Measurements from ENCODE around the gene XPO6.

XPO6 gene

DNA sequence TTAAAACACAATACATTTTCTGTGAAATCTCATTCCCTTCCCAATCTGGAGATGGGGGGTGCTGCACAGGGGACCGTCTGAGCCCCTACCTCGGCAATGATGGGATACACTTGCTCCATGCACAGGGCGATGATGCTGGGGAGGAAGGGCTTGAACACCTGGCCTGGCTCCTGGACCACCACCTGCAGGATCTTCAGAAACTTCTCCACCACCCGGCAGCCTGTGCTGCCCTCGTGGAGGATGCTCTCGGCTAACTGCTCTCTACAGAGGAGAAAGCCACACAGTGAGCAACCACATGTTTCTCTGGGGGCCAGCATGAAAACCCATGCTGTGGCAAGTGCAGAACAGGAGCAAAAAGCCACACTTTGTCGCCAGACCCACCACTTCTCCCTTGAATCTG is 105.8 kb downstream of the XPO6 start:
- Histone ChIP-seq H3K36me3 (ENCODE audit: control insufficient read depth, low read depth, low read length) (peaks cover 93% of the 10 kb centered on the region), H3K27me3 (ENCODE audit: control insufficient read depth, insufficient read depth, low read length) (no peaks in the 10 kb centered on the region), H3K9ac (ENCODE audit: low read length) (no peak overlapping the region), H3K9me3 (ENCODE audit: control insufficient read depth, low read depth, low read length) (no peaks in the 10 kb centered on the region), H3K27ac (ENCODE audit: low read length) (no peak overlapping the region), H3K4me1 (ENCODE audit: control insufficient read depth, low read depth, low read length) (no peaks in the 10 kb centered on the region), H3K4me3 (ENCODE audit: low read length) (no peak overlapping the region)

DNA sequence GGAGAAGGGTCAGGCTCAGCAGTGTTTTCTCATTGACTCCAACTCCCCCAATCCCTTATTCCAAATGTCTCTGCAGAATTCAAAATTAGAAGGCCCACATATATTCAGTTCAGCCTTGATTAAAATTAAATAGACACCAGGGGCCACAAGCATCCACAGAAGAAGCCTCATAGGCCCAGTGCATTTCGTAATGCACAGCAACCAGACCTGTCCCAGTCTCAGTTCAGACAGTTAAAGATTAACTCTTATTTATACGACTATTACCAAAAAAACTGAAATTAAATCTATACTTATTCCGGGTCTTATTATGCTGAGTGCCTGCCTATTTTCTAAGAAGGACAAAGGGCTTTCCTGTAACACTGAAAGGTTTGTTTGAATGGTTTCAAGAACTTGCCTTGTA is 106.5 kb downstream of the XPO6 start:
- no peaks in the 10 kb centered on the region for H3K27me3 ChIP-seq (ENCODE audit: control insufficient read depth, insufficient read depth, low read length)
- no peaks in the 10 kb centered on the region for H3K4me1 ChIP-seq (ENCODE audit: control insufficient read depth, low read depth, low read length)
- no peaks in the 10 kb centered on the region for H3K9me3 ChIP-seq (ENCODE audit: control insufficient read depth, low read depth, low read length)
- H3K4me3 ChIP-seq (ENCODE audit: low read length): no peak overlapping the region
- H3K36me3 ChIP-seq (ENCODE audit: control insufficient read depth, low read depth, low read length): peaks cover 93% of the 10 kb centered on the region
- H3K27ac ChIP-seq (ENCODE audit: low read length): no peak overlapping the region
- H3K9ac ChIP-seq (ENCODE audit: low read length): no peak overlapping the region

DNA sequence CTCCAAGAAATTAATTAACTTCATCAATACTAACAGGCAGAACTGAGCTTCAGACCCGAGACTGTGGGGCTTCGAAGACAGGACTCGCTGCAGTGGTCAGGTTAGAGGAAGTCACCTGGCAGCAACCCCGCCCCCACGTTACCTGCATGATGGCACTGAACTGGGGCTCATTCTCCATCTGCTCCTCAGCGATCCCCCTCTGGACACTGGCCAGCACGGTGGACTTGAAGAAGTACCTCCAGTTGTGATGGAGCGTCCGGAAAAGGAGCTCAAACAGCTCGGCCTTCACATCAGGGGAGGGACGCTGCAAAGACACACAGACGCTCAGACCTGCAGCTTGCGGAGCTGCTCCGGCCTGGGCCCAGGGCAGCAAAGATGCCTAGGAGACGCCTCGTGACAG is 107.4 kb downstream of the XPO6 start:
- no peaks in the 10 kb centered on the region for H3K27me3 ChIP-seq (ENCODE audit: control insufficient read depth, insufficient read depth, low read length)
- H3K4me1 ChIP-seq (ENCODE audit: control insufficient read depth, low read depth, low read length): no peaks in the 10 kb centered on the region
- H3K9ac ChIP-seq (ENCODE audit: low read length): no peak overlapping the region
- no peak overlapping the region for H3K27ac ChIP-seq (ENCODE audit: low read length)
- no peak overlapping the region for H3K4me3 ChIP-seq (ENCODE audit: low read length)
- H3K9me3 ChIP-seq (ENCODE audit: control insufficient read depth, low read depth, low read length): no peaks in the 10 kb centered on the region
- H3K36me3 ChIP-seq (ENCODE audit: control insufficient read depth, low read depth, low read length): peaks cover 91% of the 10 kb centered on the region

GRCh38 chr16:28103516-28104170 is 108.1 kb downstream of the XPO6 start:
- H3K9me3 ChIP-seq (ENCODE audit: control insufficient read depth, low read depth, low read length): no peaks in the 10 kb centered on the region
- H3K27ac ChIP-seq (ENCODE audit: low read length): no peak overlapping the region
- H3K4me3 ChIP-seq (ENCODE audit: low read length): no peak overlapping the region
- no peaks in the 10 kb centered on the region for H3K27me3 ChIP-seq (ENCODE audit: control insufficient read depth, insufficient read depth, low read length)
- H3K9ac ChIP-seq (ENCODE audit: low read length): no peak overlapping the region
- no peaks in the 10 kb centered on the region for H3K4me1 ChIP-seq (ENCODE audit: control insufficient read depth, low read depth, low read length)
- peaks cover 92% of the 10 kb centered on the region for H3K36me3 ChIP-seq (ENCODE audit: control insufficient read depth, low read depth, low read length)

DNA sequence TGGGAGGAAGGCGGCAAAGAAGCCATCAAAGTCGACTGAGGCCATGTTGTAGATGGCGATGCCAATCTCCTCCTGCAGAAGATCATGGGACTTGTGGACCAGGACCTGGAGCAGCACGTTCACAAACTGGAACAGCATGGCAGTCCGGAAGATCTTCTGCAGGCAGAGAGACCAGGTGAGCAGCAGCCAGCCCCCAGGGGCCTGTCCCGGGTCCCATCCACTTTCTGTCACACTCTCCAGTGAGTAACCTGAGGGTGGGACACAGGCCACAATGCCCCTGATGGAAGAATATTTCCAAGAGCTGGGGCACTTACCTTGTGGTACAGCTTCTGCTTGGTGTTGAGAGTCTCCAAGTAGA is 110.3 kb downstream of the XPO6 start:
- H3K4me1 ChIP-seq (ENCODE audit: control insufficient read depth, low read depth, low read length): no peaks in the 10 kb centered on the region
- H3K36me3 ChIP-seq (ENCODE audit: control insufficient read depth, low read depth, low read length): peaks cover 80% of the 10 kb centered on the region
- H3K27ac ChIP-seq (ENCODE audit: low read length): no peak overlapping the region
- no peak overlapping the region for H3K9ac ChIP-seq (ENCODE audit: low read length)
- H3K27me3 ChIP-seq (ENCODE audit: control insufficient read depth, insufficient read depth, low read length): no peaks in the 10 kb centered on the region
- no peaks in the 10 kb centered on the region for H3K9me3 ChIP-seq (ENCODE audit: control insufficient read depth, low read depth, low read length)
- H3K4me3 ChIP-seq (ENCODE audit: low read length): no peak overlapping the region

GRCh38 chr16:28100810-28101532 is 110.8 kb downstream of the XPO6 start:
- Histone ChIP-seq H3K4me1 (ENCODE audit: control insufficient read depth, low read depth, low read length) (no peaks in the 10 kb centered on the region), H3K27me3 (ENCODE audit: control insufficient read depth, insufficient read depth, low read length) (no peaks in the 10 kb centered on the region), H3K36me3 (ENCODE audit: control insufficient read depth, low read depth, low read length) (peaks cover 75% of the 10 kb centered on the region)

GRCh38 chr16:28098959-28099945 is 112.5 kb downstream of the XPO6 start:
- no peaks in the 10 kb centered on the region for H3K27me3 ChIP-seq (ENCODE audit: control insufficient read depth, insufficient read depth, low read length)
- H3K9ac ChIP-seq (ENCODE audit: low read length): no peak overlapping the region
- no peak overlapping the region for H3K4me3 ChIP-seq (ENCODE audit: low read length)
- no peaks in the 10 kb centered on the region for H3K4me1 ChIP-seq (ENCODE audit: control insufficient read depth, low read depth, low read length)
- no peak overlapping the region for H3K27ac ChIP-seq (ENCODE audit: low read length)
- no peaks in the 10 kb centered on the region for H3K9me3 ChIP-seq (ENCODE audit: control insufficient read depth, low read depth, low read length)
- peaks cover 58% of the 10 kb centered on the region for H3K36me3 ChIP-seq (ENCODE audit: control insufficient read depth, low read depth, low read length)

More at GRCh38 chr16:28100810-28101532, 110.8 kb downstream of the XPO6 start:
- Histone ChIP-seq H3K9me3 (ENCODE audit: control insufficient read depth, low read depth, low read length) (no peaks in the 10 kb centered on the region), H3K27ac (ENCODE audit: low read length) (no peak overlapping the region), H3K4me3 (ENCODE audit: low read length) (no peak overlapping the region), H3K9ac (ENCODE audit: low read length) (no peak overlapping the region)

DNA sequence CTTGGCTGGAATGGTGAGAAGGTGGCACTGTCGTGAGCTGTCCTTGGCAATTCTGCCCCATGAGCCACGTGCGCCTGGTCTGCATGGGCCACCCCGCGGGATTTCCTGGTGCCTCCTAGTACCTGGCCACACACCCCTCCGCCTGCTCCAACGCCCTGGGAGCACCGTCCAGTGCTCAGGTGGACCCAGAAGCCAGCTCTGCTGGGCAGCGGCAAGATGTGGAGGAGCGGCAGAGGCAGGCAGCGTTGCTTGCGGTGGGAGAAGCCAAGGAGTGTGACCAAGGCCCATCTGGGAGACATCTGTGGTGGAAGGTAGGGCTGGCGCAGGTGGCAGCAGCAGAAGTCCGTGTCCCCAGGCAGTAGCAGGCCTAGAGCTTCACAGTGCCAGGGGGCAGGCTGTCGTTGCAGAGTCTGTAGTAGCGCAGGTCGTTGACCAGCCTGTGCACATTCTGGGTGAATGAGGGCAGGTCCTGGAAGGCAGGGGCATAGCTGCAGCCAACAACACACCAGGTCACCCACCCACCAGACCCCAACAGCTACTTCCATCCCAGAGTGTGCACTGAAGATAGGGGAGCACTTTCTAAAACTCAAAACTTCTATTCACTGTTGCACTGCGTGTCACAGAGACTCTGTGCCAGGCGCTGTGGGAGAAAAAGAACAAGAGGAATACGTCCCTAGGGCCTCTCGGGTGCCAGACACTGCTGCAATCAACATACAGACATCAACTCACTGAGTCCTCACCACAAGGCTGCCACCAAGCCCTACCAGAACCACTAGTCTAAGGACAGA is 113.4 kb downstream of the XPO6 start:
- no peaks in the 10 kb centered on the region for H3K9me3 ChIP-seq (ENCODE audit: control insufficient read depth, low read depth, low read length)
- H3K4me3 ChIP-seq (ENCODE audit: low read length): no peak overlapping the region
- no peaks in the 10 kb centered on the region for H3K4me1 ChIP-seq (ENCODE audit: control insufficient read depth, low read depth, low read length)
- H3K27ac ChIP-seq (ENCODE audit: low read length): no peak overlapping the region
- H3K36me3 ChIP-seq (ENCODE audit: control insufficient read depth, low read depth, low read length): peaks cover 49% of the 10 kb centered on the region
- no peaks in the 10 kb centered on the region for H3K27me3 ChIP-seq (ENCODE audit: control insufficient read depth, insufficient read depth, low read length)
- H3K9ac ChIP-seq (ENCODE audit: low read length): no peak overlapping the region

DNA sequence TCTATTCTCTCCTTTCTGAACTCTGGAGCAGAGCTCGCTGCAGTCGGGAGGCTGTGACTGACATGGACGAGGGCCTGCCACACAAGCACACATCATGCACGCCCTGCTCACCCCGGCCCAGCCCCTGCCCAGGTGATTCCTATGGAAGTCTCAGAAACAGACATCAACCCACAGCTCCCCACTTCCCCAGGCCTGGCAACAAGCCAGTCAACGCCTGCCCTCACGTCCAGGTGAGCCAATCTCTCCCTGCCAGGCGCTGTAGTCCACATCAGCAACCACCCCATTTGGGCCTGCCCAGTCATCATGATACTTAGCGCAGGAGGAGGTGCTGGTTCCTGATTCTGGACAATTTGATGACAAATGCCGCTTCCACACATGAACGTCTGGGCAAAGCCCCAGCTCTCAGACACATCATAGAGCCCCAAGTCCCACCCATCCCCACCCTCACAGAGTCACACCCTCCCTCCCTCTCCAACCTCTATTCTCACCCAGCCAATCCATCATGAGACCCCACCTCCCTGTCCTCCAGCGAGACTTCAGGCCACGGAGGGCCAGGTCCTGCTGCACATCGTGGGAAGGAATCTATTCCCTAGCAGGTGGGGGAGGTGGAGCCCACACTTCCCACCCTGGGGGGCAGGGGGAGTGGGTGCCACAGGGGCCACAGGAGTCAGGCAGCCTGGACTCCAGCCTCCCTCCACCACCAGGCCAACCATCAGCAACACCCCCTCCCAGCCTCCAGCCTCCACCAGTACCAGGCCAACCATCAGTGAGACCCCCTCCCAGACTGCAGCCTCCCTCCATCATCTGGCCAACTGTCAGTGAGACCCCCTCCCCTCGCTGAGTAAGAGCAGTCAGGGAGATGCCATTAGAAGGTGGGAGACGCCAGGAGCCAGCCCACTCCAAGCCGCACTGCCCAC is 114.5 kb downstream of the XPO6 start:
- Histone ChIP-seq H3K27me3 (ENCODE audit: control insufficient read depth, insufficient read depth, low read length) (no peaks in the 10 kb centered on the region), H3K4me3 (ENCODE audit: low read length) (no peak overlapping the region), H3K27ac (ENCODE audit: low read length) (no peak overlapping the region), H3K9ac (ENCODE audit: low read length) (no peak overlapping the region), H3K9me3 (ENCODE audit: control insufficient read depth, low read depth, low read length) (no peaks in the 10 kb centered on the region), H3K36me3 (ENCODE audit: control insufficient read depth, low read depth, low read length) (peaks cover 40% of the 10 kb centered on the region), H3K4me1 (ENCODE audit: control insufficient read depth, low read depth, low read length) (peaks cover 5% of the 10 kb centered on the region)

- H3K9me3 ChIP-seq (ENCODE audit: control insufficient read depth, low read depth, low read length): no peaks in the 10 kb centered on the region
- peak overlapping the region; percentile 49 for H3K27ac ChIP-seq (ENCODE audit: low read length)
- H3K9ac ChIP-seq (ENCODE audit: low read length): no peak overlapping the region
- H3K36me3 ChIP-seq (ENCODE audit: control insufficient read depth, low read depth, low read length): peaks cover 7% of the 10 kb centered on the region
- peaks cover 10% of the 10 kb centered on the region for H3K4me1 ChIP-seq (ENCODE audit: control insufficient read depth, low read depth, low read length)
- no peak overlapping the region for H3K4me3 ChIP-seq (ENCODE audit: low read length)
- no peaks in the 10 kb centered on the region for H3K27me3 ChIP-seq (ENCODE audit: control insufficient read depth, insufficient read depth, low read length)
Observed at GRCh38 chr16:28093385-28093725, 118.4 kb downstream of the XPO6 start.

Measured in iPS-18a (cell line).